ENCODE data around the gene DPP6.

DPP6 gene

DNA sequence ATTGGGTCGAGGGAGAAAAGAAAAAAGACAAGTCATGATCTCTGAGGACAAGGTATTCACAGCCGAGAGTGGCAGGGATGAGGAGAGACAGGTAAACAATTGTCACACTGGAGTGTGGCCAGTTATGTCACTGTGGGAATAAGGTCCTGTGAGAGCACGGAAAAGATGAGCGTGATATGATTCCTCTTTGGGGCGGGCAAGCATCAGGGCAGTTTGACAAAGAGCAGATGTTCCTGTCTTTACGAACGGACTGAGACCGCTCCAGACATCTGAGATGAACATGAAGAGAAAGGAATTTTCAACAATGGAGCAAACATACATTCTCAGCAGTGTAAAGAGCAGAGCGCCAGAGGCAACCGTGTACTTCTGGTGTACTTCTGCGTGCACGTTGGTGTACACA lies 278.1 kb downstream of the DPP6 start:
- DNase-seq (ENCODE audit: low spot score) (no peak), ATAC-seq (ENCODE audit: low read depth) (no peak)
- H3K27ac ChIP-seq (ENCODE audit: poor library complexity, severe bottlenecking) = no peak overlapping the region
- TF ChIP-seq, protein P1, sequence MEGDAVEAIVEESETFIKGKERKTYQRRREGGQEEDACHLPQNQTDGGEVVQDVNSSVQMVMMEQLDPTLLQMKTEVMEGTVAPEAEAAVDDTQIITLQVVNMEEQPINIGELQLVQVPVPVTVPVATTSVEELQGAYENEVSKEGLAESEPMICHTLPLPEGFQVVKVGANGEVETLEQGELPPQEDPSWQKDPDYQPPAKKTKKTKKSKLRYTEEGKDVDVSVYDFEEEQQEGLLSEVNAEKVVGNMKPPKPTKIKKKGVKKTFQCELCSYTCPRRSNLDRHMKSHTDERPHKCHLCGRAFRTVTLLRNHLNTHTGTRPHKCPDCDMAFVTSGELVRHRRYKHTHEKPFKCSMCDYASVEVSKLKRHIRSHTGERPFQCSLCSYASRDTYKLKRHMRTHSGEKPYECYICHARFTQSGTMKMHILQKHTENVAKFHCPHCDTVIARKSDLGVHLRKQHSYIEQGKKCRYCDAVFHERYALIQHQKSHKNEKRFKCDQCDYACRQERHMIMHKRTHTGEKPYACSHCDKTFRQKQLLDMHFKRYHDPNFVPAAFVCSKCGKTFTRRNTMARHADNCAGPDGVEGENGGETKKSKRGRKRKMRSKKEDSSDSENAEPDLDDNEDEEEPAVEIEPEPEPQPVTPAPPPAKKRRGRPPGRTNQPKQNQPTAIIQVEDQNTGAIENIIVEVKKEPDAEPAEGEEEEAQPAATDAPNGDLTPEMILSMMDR (IDR thresholded peaks at IDR 0.05; ENCODE audit: poor library complexity, severe bottlenecking) = no peak
- no peaks in the 10 kb centered on the region for H3K4me1 ChIP-seq (ENCODE audit: insufficient read depth, poor library complexity, severe bottlenecking)
- H3K27me3 ChIP-seq (ENCODE audit: insufficient read depth, poor library complexity, severe bottlenecking) = no peaks in the 10 kb centered on the region
- no peak overlapping the region for H3K4me3 ChIP-seq (ENCODE audit: severe bottlenecking)
- H3K36me3 ChIP-seq (ENCODE audit: low read depth) = no peaks in the 10 kb centered on the region
- peaks cover 3% of the 10 kb centered on the region for H3K9me3 ChIP-seq (ENCODE audit: severe bottlenecking)

DNA sequence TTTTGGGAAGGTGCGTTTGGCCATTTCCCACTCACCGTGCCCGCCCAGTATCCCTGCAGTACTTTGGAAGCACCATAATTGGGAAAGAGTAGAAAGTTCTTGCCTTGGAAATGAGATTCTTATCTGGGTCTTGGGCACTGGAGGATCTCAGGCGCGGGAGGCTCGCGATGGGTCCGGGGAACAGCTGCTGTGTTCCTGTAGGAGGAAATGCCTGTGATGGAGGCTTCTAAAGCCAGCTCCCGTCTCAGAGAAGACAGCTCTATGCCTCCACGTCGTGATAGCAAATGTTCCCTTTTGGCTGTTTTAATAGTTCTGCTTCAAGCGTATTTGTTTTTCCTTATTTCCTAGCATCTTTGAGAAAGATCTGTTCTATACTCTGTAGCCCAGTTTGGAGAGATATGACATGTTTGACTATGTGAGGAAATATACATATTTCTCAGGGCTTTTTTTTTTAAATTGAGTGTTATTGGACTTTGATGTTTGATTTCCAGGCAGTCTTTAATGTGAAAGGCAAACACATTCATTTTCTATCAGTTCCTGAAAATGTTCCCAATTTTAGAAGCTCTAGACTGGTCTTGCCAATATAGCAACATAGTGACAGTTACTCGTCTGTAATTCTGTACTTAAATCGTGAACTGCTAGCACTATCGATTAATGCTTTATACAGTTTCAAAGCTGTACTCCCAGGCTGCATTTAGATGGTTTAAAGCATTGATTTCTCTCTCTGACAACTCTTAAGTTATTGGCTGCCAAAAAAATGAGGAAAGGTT lies 280.8 kb downstream of the DPP6 start:
- Histone ChIP-seq H3K36me3 (ENCODE audit: low read depth) (no peaks in the 10 kb centered on the region), H3K27ac (ENCODE audit: poor library complexity, severe bottlenecking) (no peak overlapping the region), H3K4me3 (ENCODE audit: severe bottlenecking) (no peak overlapping the region), H3K9me3 (ENCODE audit: severe bottlenecking) (no peaks in the 10 kb centered on the region), H3K27me3 (ENCODE audit: insufficient read depth, poor library complexity, severe bottlenecking) (no peaks in the 10 kb centered on the region), H3K4me1 (ENCODE audit: insufficient read depth, poor library complexity, severe bottlenecking) (no peaks in the 10 kb centered on the region)
- DNase-seq (ENCODE audit: low spot score) = no peak
- TF ChIP-seq, protein P1 (IDR thresholded peaks at IDR 0.05; ENCODE audit: poor library complexity, severe bottlenecking) = no peak
- ATAC-seq (ENCODE audit: low read depth) = no peak

DNA sequence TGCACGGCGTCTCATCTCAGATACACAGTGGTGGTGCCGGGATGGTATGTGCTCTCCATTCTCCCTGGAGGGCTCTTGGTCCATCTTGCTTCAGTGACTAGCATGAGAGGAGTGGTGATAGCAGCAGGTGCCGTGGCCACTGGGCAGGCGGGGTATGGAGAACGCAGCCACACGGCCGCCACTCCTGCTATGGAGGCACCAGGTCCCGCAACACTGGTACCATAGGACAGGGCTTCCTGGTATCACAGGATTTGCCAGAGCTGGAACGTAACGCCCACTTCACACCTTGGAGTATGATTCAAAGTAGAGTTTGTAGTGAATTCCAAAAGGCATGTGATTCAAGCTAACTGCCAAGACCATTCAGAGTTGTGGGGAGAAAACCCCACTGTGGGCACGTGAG lies 284.1 kb downstream of the DPP6 start:
- no peak for ATAC-seq (ENCODE audit: low read depth)
- Histone ChIP-seq H3K27ac (ENCODE audit: poor library complexity, severe bottlenecking) (no peak overlapping the region), H3K4me1 (ENCODE audit: insufficient read depth, poor library complexity, severe bottlenecking) (no peaks in the 10 kb centered on the region), H3K36me3 (ENCODE audit: low read depth) (no peaks in the 10 kb centered on the region), H3K4me3 (ENCODE audit: severe bottlenecking) (no peak overlapping the region), H3K9me3 (ENCODE audit: severe bottlenecking) (no peaks in the 10 kb centered on the region), H3K27me3 (ENCODE audit: insufficient read depth, poor library complexity, severe bottlenecking) (no peaks in the 10 kb centered on the region)
- DNase-seq (ENCODE audit: low spot score) = no peak
- TF ChIP-seq, protein P1 (IDR thresholded peaks at IDR 0.05; ENCODE audit: poor library complexity, severe bottlenecking) = no peak

DNA sequence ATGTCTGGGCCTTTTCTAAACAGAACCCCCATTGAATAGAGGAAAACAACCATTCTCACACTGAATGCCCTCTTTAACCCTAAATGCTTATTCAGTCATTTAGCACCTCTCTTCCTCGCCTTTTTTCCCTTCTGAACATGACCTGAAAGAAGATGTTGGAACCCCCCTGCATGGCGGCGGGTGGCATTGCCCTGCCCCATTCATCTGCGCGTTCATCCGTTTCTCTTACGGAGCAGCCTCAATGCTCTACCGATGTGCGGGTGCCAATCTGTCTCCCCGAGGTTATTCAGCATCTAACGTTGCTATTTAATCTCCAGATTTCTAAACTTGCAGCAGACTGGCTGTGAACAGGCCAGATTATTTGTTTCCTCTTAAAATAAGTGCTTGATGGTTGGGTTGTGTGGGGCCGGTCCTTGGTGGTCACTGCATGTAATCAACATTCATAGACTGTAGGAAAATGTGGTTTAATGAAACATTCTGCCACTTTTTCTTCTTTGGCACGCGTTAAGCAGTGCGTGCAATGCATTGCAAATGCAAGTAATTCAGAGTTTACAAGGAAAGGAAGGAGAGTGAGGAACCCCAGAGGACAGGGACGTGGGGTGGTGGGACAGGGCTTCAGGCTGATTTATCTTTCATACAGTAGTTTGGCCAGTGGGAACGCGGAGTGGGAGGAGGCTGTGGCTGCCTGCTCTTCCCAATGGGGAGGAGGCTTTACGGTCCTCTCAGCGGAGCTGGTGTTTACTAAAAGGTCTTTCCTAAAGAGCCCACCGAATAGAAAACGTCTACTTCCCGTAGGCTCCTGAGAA lies 286.7 kb downstream of the DPP6 start:
- no peak for DNase-seq (ENCODE audit: low spot score)
- Histone ChIP-seq H3K9me3 (ENCODE audit: severe bottlenecking) (no peaks in the 10 kb centered on the region), H3K27me3 (ENCODE audit: insufficient read depth, poor library complexity, severe bottlenecking) (no peaks in the 10 kb centered on the region), H3K36me3 (ENCODE audit: low read depth) (no peaks in the 10 kb centered on the region), H3K27ac (ENCODE audit: poor library complexity, severe bottlenecking) (no peak overlapping the region), H3K4me3 (ENCODE audit: severe bottlenecking) (no peak overlapping the region), H3K4me1 (ENCODE audit: insufficient read depth, poor library complexity, severe bottlenecking) (no peaks in the 10 kb centered on the region)
- ATAC-seq (ENCODE audit: low read depth) = no peak
- TF ChIP-seq, protein P1 (IDR thresholded peaks at IDR 0.05; ENCODE audit: poor library complexity, severe bottlenecking) = no peak

Data from RWPE2 (cell line).